HL-60 (cell line): ENCODE measurements around the gene RFPL2.

Source experiments
- DNase-seq, 2 experiments: peaks; one replicate each; pipeline ENCODE4 v3.0.0-alpha.2; 2010 to 2020; ENCODE audit warnings: low read depth in 1 of 2, low spot score in 1 of 2
- H3K27ac ChIP-seq: fragments of 250-450 bp; sonication (Bioruptor Pico); replicated peaks from 2 replicates; pipeline ENCODE4 v1.5.1; 2020; ENCODE audit warnings: mild to moderate bottlenecking, moderate library complexity
- H3K27me3 ChIP-seq: fragments of 250-450 bp; sonication (Bioruptor Pico); 2 replicates; pipeline ENCODE4 v1.5.1; 2021; ENCODE audit warnings: mild to moderate bottlenecking, moderate library complexity; ENCODE audit not compliant: insufficient read depth, poor library complexity, severe bottlenecking
- H3K4me3 ChIP-seq: replicated peaks from 2 replicates; pipeline ENCODE4 v1.5.1; 2011; ENCODE audit warnings: mild to moderate bottlenecking, control low read depth, low read length; ENCODE audit not compliant: insufficient read depth
- CTCF ChIP-seq: IDR thresholded peaks from one replicate; pipeline ENCODE4 v1.5.1; 2011; ENCODE audit warnings: low read length, control low read depth, inconsistent platforms; ENCODE audit not compliant: insufficient read depth
- GABPA ChIP-seq: IDR thresholded peaks from 2 replicates; pipeline ENCODE4 v1.6.1; 2012; ENCODE audit warnings: low read depth
- POLR2AphosphoS5 ChIP-seq: IDR thresholded peaks from 2 replicates; pipeline ENCODE4 v1.6.1; 2012; ENCODE audit warnings: low read depth
- REST ChIP-seq: IDR thresholded peaks from 2 replicates; pipeline ENCODE4 v1.6.1; 2012; ENCODE audit warnings: low read depth; ENCODE audit not compliant: insufficient replicate concordance
- SPI1 ChIP-seq: IDR thresholded peaks from 2 replicates; pipeline ENCODE4 v1.6.1; 2012; ENCODE audit warnings: low read depth, mild to moderate bottlenecking, borderline replicate concordance

Gene RFPL2

GRCh38 chr22:32222991-32223390 is 18.1 kb upstream of the RFPL2 start:
- Histone ChIP-seq H3K27me3 (no peaks in the 10 kb centered on the region), H3K4me3 (no peak overlapping the region), H3K27ac (no peak overlapping the region)
- TF ChIP-seq SPI1 (no peak), POLR2AphosphoS5 (no peak), REST (no peak), CTCF (no peak)
- no peak for DNase-seq

GRCh38 chr22:32219026-32219425 is 14.2 kb upstream of the RFPL2 start:
- TF ChIP-seq SPI1 (peak; percentile 26; the same call in 1 of the 2 replicates), POLR2AphosphoS5 (no peak), GABPA (no peak), CTCF (no peak), REST (no peak)
- peak; percentile 80 to 91 for DNase-seq
- Histone ChIP-seq H3K4me3 (no peak overlapping the region), H3K27ac (peak overlapping the region; percentile 96), H3K27me3 (no peaks in the 10 kb centered on the region)

GRCh38 chr22:32218470-32218869 is 13.6 kb upstream of the RFPL2 start:
- H3K4me3 ChIP-seq: no peak overlapping the region
- TF ChIP-seq SPI1 (0 out of 2 replicates have a peak, but pooled peaks have one; percentile 14), POLR2AphosphoS5 (peak; percentile 87), GABPA (no peak)
- peak; percentile 82 to 93 for DNase-seq

GRCh38 chr22:32217465-32217864 is 12.6 kb upstream of the RFPL2 start:
- peak overlapping the region; percentile 96 for H3K27ac ChIP-seq
- TF ChIP-seq POLR2AphosphoS5 (no peak), CTCF (no peak), SPI1 (no peak), GABPA (no peak), REST (no peak)
- H3K27me3 ChIP-seq: no peaks in the 10 kb centered on the region
- no peak for DNase-seq
- no peak overlapping the region for H3K4me3 ChIP-seq

More at GRCh38 chr22:32218470-32218869, 13.6 kb upstream of the RFPL2 start:
- Histone ChIP-seq H3K27me3 (no peaks in the 10 kb centered on the region), H3K27ac (peak overlapping the region; percentile 96)
